GM21529 (cell line): ENCODE data around the gene GNS.

Source experiments
- ATAC-seq: cut with Tn5 transposase; IDR thresholded peaks from one replicate; pipeline ENCODE4 v1.9.1; 2021; ENCODE audit not compliant: unreplicated experiment

The GNS gene

DNA sequence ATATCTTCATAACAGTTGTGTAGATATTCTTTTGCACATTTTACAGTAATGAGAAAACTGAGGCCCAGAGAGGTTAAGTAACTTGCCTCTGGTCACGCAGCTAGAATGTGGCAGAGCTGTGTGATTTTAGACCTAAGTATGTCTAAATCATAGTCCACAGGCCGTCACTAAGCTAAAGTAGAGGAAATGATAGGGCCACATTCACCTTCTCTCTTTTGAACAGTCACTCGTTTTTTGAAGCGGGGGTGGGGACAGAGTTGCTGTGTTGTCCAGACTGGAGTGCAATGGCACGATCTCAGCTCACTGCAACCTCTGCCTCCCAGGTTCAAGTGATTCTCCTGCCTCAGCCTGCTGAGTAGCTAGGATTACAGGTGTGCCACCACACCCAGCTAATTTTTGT lies 80.4 kb downstream of the GNS start:
- ATAC-seq, result no peak

DNA sequence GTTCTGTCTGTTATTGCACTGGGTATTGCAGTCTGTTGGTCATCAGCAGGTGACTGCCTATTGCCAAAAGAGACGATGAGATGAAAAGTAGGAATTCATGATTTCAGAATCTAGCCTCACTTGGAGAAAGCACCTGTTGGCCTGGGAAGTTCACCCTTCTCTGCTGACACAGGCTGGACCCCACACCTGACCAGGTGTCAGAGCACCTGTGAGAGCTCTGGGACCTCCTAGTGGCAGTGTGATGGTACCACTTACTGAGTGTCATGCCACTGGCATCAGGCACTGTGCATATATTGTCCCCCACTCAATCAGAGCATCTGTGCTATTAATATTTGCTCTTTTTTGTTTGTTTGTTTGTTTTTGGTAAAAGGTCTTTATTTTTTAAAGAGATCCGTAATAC lies 81.0 kb downstream of the GNS start:
- ATAC-seq, result no peak

DNA sequence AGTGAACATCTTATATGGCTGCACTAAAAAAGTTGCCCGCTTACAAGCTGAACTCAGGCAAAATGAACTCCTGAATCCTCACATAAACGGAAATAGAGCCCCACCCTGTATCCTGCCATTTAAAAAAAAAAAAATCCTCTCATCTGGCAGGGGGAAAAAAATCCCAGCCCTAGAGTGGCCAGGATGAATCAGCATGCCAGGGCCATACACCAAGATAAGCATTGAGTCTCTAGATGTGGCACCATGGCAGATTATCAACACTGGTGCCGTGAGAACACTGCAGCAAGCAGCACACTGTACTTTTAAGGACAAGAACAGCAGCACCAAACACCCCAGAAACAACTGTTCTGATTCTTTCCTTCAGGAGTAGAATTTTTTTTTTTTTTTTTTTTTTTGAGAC lies 83.4 kb downstream of the GNS start:
- ATAC-seq, result no peak

DNA sequence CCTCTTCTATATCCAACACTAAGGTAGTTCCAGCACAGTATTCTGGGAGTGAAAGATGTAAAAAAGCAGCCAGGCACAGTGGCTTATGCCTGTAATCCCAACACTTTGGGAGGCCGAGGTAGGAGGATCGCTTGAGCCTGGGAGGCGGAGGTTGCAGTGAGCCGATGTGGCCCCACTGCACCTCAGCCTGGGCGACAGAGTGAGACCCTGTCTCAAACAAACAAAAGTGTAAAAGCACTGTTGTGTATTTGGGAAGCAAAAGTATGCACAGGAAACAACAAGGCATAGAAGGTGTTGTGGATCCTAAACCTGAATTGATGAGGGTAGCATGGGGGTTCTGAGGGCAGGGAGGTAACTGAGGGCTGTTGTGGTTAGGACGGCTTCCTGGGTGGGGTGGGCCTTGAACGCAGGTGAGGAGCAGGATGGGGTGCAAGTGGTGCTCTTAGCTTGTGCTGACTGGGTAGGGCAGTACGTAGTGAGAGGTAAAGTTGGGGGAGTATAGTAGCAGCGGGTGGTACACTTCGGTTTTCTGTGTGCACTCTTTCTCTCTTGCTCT lies 84.8 kb downstream of the GNS start:
- ATAC-seq, result no peak

DNA sequence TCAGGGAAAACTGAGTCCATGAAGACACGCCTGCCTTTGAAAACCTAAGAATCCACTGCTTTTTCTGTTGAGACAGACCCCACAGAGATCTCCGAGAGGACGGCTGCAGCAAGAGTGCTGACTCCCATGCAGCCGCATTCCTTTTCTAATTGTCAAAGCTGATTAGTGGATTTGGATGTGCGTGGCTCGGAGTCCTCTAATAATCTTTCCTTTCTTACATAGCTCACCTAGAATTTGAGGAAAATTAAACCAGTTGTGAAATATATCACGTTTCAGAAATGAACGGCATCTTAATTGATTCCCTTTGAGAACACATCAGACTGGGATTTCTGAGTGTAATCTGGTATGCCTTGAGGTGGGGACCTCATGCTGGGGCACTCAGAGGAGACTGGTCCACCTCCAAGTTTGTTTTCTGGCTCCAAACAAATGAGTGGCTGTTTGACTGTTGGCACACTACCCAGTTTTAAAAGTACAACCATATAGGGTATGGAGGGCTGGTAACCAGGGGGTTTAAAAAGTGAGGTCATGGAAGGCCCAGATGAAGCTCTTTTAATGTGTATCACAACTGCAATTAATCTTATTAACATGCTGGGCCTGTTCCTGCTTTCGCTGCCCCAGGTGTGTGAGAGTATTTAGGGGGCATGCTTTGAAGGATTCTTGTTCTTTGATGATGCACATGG lies 85.6 kb downstream of the GNS start:
- ATAC-seq, result no peak

DNA sequence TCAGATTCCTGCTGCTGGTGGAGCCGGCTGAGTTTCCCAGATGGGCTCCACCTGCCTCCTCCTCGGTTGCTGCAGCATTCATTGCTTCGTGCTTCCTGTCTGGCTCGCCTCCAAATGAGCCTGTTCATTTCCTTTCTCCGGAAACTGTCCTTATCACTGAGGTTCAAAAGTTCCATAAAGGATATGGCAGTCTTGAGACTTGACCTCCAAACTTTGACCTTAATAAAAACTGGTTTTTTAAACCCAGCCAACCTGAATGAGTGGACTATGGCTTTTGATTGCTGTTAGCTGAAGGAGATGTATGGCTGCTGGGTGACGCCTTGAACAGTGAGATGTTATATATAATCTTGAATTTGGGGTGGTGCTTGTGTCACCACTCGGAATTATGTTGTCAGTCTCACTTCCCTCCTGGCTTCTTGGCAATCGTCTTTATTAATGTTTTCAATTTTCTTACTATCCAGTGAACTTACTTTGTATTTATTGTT lies 86.2 kb downstream of the GNS start:
- no peak for ATAC-seq

DNA sequence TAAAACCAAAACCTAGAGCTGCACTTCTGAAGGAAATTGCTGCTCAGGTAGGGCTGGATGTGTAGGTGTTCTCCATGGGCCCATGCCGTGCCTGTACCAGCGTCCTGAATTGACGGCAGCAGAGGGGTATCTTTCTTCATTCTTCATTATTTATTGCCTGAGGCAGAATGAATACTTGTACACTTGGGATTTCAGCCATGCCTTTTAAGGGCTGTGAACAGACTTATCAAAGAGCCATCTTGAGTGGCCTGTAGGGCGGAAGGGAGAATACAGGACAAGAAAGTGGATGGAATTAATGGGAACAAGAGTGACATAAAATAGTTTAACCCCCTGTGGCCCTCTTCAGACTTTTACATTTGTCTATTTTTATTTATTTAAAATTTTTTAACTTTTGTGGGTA lies 87.5 kb downstream of the GNS start:
- no peak for ATAC-seq

DNA sequence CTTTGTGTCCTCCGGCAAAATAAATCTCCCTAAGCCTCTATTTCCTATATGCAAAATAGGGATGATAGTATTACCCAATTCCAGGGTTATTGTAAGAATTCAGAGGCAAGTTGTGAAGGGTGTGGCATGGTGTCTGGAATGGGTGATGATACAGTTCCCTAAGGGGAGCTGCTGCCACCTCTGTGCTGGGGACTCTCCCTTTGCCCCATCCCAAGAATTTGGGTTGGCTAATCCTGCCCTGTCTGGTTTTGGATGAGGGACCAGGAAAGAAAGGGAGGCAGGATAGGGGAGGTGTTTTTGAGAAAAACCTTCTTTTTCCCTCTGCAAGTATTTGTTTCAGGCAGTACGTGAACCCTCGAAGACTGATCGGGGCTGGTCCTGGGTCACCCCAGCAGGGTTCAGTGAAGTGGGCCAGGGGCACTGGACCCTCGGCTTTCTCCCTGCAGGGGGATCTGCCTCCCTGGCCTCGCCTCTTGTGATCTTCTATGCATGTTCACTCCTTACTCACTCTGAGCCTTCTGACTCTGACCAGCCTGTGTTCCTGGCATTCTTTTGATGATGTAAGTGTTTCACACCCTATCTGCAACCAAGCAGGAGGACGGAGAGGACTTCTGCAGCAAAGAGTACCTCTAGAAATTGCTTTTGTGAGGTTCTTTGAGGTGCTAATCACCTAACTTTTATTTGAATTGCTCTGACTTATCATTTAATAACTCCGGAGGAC lies 88.1 kb downstream of the GNS start:
- ATAC-seq, result no peak

DNA sequence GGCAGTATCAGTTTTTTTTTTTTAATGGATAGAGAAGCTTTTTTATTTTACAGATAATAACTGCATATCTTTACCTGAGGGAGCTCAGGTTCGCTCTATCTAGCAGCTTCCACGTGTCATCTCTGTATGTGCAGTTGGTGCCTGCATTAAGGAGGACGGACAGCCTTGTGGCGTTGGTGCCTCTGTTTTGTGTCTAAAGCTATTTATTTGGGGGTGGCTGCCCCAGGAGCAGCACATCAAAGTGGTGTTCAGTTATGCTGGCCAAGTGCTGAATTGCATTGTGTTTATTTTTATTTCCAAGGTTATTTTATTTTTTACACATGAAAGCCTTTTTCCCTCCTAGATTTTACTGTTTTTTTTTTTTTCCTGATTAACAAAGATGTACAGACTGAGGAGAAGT lies 89.2 kb downstream of the GNS start:
- no peak for ATAC-seq

DNA sequence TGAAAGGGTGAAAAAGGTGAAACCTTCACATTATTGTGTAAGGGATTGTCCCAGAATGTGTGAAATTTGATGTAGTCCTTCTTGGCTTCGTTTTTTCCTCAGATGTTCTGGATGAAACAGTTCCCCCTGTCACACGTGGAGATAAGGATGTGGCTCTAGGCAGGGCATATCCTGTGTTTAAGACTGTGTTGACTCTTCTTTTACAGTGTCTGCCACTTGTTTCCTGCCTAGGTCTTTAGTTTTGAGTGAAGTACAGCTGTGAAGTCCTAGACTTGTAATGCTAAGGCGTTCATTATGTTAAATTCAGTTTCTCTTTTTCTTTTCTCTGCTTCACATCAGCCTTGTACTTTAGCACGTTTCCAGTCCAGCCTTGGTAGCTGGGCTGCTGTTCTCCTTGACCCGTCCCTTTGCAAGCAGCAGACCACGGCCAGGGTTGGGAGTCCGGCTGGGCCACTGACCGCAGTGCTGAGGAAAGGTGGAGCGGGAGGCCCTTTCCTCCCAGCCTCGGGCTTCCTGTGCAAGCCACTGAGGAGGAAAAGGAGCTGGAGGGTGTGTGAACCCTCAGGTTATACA lies 89.8 kb downstream of the GNS start:
- ATAC-seq, result peak; percentile 72

DNA sequence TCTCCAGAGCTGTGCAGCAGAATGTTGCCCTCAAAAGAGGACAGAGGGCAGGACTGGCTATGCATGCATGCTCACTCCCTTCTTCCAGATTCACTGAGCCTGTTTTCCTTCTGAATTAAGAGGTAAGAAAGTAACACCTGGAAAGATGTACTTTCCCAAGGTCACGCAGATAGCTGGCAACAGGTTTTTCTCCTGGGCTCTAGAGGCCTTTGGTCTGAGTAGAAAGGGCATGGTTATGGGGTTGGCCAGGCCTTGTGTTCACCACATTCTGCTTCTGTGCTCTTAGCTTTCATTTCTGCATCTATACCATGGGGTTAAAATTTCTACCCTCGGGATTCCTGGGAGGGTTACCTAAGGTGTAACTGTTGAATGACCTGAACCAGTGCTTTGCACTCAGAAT lies 91.4 kb downstream of the GNS start:
- ATAC-seq, result no peak

DNA sequence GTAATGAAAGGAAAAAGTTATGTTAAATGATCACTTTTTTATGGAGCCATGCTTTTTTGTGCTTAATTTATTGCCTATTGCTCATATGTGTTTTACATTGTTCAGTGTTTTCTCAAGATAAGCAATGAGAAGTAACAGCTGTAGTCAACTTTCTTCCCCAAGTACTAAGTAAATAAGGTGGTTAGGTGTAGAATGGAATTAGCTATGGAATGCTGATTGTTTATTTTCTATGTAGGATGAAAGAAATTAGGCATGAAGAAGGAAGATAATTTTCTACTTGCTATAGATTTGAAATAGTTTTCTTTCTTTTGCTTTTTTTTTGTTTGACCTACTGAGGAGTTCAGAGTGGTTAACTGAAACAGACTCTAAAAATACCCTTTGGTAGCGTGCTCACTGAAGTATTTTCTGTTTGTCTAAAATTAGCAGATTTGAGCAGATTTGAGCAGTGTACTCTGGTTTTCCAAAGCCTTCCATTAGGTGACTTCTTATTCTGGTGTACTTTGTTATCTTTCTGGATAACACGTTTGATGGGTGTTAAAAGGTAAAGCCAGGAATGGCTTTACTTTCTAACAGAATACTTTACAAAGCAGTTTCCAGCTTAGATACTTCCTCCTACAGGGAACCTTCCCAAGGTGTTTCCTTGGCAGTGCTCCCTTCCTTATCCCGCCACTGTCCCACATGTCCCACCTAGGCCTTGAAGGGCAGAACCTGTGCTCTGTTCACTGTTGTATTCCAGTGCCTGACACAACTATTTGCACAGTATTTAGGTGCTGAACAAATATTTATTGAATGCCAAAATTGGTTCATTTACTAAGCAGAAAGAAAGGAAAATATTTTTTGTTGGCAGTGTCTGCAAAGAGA lies 92.9 kb downstream of the GNS start:
- ATAC-seq, result peak; percentile 40

DNA sequence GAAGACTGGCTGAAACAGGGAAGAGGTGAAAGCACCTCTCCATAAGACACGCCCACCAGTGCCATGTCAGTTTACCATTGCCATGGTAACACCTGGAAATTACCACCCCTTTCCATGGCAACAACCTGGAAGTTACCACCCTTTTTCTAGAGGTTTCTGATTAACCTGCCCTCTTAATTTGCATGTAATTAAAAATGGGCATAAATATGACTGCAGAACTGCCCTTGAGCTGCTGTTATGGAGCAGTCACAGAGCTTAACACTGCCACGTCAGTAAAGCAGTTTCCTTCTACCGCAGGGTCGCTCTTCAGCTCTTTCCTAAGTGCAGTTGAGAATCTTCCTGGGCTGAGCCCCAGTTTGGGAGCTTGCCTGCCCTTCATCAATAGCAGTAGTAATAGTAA lies 93.7 kb downstream of the GNS start:
- ATAC-seq, result peak; percentile 40
